GM12873 (cell line): ENCODE measurements around the gene FREM2.

Source experiments
- CTCF ChIP-seq: IDR thresholded peaks from 2 replicates; pipeline ENCODE4 v1.5.1; 2012; ENCODE audit warnings: low read depth, mild to moderate bottlenecking, moderate library complexity, low read length, control low read depth; ENCODE audit not compliant: insufficient read depth; ENCODE audit errors: missing control alignments

FREM2 gene

GRCh38 chr13:38658906-38659305 is 28.0 kb upstream of the FREM2 start:
- TF ChIP-seq CTCF: no peak

GRCh38 chr13:38661010-38661675 is 25.7 kb upstream of the FREM2 start:
- TF ChIP-seq CTCF: no peak

- no peak for TF ChIP-seq CTCF
These were observed 24.5 kb upstream of the FREM2 start for GRCh38 chr13:38662362-38662761.

- no peak for TF ChIP-seq CTCF
These were observed 22.0 kb upstream of the FREM2 start for GRCh38 chr13:38664906-38665305.

- no peak for TF ChIP-seq CTCF
These were observed 19.3 kb upstream of the FREM2 start for GRCh38 chr13:38667526-38668109.

GRCh38 chr13:38669234-38669964 is 17.5 kb upstream of the FREM2 start:
- no peak for TF ChIP-seq CTCF

GRCh38 chr13:38670627-38671026 is 16.2 kb upstream of the FREM2 start:
- TF ChIP-seq CTCF: no peak
